Prostate gland (tissue), 2 donors: ENCODE data around the gene PITPNC1.

Experiments
- POLR2A ChIP-seq: fragments of 450-650 bp; IDR thresholded peaks from one replicate; pipeline ENCODE4 v1.6.1; 2016; ENCODE audit warnings: antibody characterized with exemption, mild to moderate bottlenecking
- POLR2AphosphoS5 ChIP-seq: sonication (generic); formaldehyde crosslinking; IDR thresholded peaks from one replicate; pipeline ENCODE4 v1.6.1; 2017; ENCODE audit warnings: antibody characterized with exemption
- TF ChIP-seq, protein P1 (sequence below), 4 experiments: fragments of 200-600 bp in 2 of 4; fragments of 450-650 bp in 2 of 4; sonication (generic) in 2 of 4; IDR thresholded peaks; 1 replicate in 3 of 4; 2 replicates in 1 of 4; pipeline ENCODE4 v1.5.1; 2016 to 2019; ENCODE audit warnings: antibody characterized with exemption in 4 of 4, mild to moderate bottlenecking in 2 of 4, moderate library complexity in 2 of 4

DNA sequence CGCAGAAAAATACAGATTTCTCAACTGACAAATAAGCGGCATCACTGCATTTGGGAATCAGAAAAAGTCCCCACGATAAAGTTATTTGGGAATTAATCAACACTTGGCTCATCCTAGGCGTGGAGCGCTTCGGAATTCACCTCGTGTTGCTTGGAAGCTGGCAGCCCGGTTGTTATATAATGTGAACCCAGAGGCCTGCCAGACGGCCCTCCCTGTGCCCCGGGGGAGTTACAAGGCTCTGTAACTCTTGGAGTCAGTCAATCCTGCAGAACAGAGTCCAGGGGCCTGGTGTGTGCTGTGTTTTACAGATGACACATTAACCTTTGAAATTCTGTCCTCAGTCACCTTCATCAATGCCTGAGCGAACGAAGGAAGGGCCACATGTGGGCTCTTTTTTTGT, 111.1 kb downstream of the PITPNC1 start:
- TF ChIP-seq, protein P1, sequence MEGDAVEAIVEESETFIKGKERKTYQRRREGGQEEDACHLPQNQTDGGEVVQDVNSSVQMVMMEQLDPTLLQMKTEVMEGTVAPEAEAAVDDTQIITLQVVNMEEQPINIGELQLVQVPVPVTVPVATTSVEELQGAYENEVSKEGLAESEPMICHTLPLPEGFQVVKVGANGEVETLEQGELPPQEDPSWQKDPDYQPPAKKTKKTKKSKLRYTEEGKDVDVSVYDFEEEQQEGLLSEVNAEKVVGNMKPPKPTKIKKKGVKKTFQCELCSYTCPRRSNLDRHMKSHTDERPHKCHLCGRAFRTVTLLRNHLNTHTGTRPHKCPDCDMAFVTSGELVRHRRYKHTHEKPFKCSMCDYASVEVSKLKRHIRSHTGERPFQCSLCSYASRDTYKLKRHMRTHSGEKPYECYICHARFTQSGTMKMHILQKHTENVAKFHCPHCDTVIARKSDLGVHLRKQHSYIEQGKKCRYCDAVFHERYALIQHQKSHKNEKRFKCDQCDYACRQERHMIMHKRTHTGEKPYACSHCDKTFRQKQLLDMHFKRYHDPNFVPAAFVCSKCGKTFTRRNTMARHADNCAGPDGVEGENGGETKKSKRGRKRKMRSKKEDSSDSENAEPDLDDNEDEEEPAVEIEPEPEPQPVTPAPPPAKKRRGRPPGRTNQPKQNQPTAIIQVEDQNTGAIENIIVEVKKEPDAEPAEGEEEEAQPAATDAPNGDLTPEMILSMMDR (IDR thresholded peaks at IDR 0.05): no peak
- TF ChIP-seq POLR2AphosphoS5 (no peak), POLR2A (no peak)
